ENCODE results near the gene VWA5B1. TPM values are rescaled to one million over a fixed set of nuclear protein-coding genes. Genes with fewer than 3 reads are reported as not detected.
A peak's percentile ranks its signal among the peaks of the same experiment; 100 is the strongest.

Gene VWA5B1
- total RNA-seq, 4 donors from 2014 or later: 0.69 TPM; not detected in 3

GRCh38 chr1:20343149-20343937 lies 52.7 kb downstream of the VWA5B1 start:
- H3K36me3 ChIP-seq: no peaks in the 10 kb centered on the region
- DNase-seq: peak in 1 of 2 donors; percentile 26
- H3K27me3 ChIP-seq: peaks cover 0 to 7% of the 10 kb centered on the region in 2 donors
- no peaks in the 10 kb centered on the region for H3K4me1 ChIP-seq
- intact Hi-C loops (cut with DNase I; ENCODE audit: low total_unique reads): no loop called here
- H3K9me3 ChIP-seq: no peaks in the 10 kb centered on the region
- no peak for TF ChIP-seq POLR2A (IDR thresholded peaks at IDR 0.05)
- TF ChIP-seq CTCF (IDR thresholded peaks at IDR 0.05): no peak
- H3K27ac ChIP-seq: no peak overlapping the region
- H3K4me3 ChIP-seq: peak overlapping the region in 1 of 2 donors; percentile 23

- Histone ChIP-seq H3K9me3 (no peaks in the 10 kb centered on the region), H3K27me3 (peaks cover 0 to 7% of the 10 kb centered on the region in 2 donors), H3K4me1 (no peaks in the 10 kb centered on the region), H3K27ac (no peak overlapping the region), H3K4me3 (no peak overlapping the region), H3K36me3 (no peaks in the 10 kb centered on the region)
- no peak for DNase-seq
- intact Hi-C loops (cut with DNase I; ENCODE audit: low total_unique reads): no loop called here
- no peak for TF ChIP-seq CTCF (IDR thresholded peaks at IDR 0.05)
- no peak for TF ChIP-seq POLR2A (IDR thresholded peaks at IDR 0.05)
These were observed 53.2 kb downstream of the VWA5B1 start for GRCh38 chr1:20343938-20344302.

- DNase-seq: no peak
- TF ChIP-seq CTCF (IDR thresholded peaks at IDR 0.05): no peak
- Histone ChIP-seq H3K27me3 (peaks cover 0 to 7% of the 10 kb centered on the region in 2 donors), H3K4me1 (no peaks in the 10 kb centered on the region), H3K27ac (no peak overlapping the region), H3K9me3 (no peaks in the 10 kb centered on the region), H3K36me3 (no peaks in the 10 kb centered on the region), H3K4me3 (no peak overlapping the region)
- intact Hi-C loops (cut with DNase I; ENCODE audit: low total_unique reads): no loop called here
These were observed 54.1 kb downstream of the VWA5B1 start for GRCh38 chr1:20344738-20345137.

- DNase-seq: no peak
These were observed 54.7 kb downstream of the VWA5B1 start for GRCh38 chr1:20345419-20345818.

More at GRCh38 chr1:20345419-20345818, 54.7 kb downstream of the VWA5B1 start:
- H3K4me3 ChIP-seq: no peak overlapping the region
- H3K27ac ChIP-seq: no peak overlapping the region
- H3K27me3 ChIP-seq: peaks cover 0 to 7% of the 10 kb centered on the region in 2 donors
- no peaks in the 10 kb centered on the region for H3K4me1 ChIP-seq
- no peaks in the 10 kb centered on the region for H3K36me3 ChIP-seq
- TF ChIP-seq CTCF (IDR thresholded peaks at IDR 0.05) (no peak), POLR2A (IDR thresholded peaks at IDR 0.05) (no peak)
- intact Hi-C loops (cut with DNase I; ENCODE audit: low total_unique reads): no loop called here
- H3K9me3 ChIP-seq: no peaks in the 10 kb centered on the region

Measured in uterus (tissue), 4 donors.